BE2C (cell line): ENCODE measurements around the gene ECI2.
"Not testable (repeated sequence)": the region's sequence is repeated elsewhere in the genome, so short reads cannot be mapped to it uniquely, and the experiment has no call there.

Source experiments
- DNase-seq: peaks from one replicate; pipeline ENCODE4 v3.0.0-alpha.2; 2020
- H3K27me3 ChIP-seq: fragments of 250-450 bp; sonication (Bioruptor Pico); 2 replicates; pipeline ENCODE4 v1.5.1; 2020; ENCODE audit warnings: mild to moderate bottlenecking
- H3K36me3 ChIP-seq: fragments of 250-450 bp; sonication (Bioruptor Pico); 2 replicates; pipeline ENCODE4 v1.5.1; 2020; ENCODE audit warnings: mild to moderate bottlenecking
- H3K4me1 ChIP-seq: fragments of 250-450 bp; sonication (Bioruptor Pico); 2 replicates; pipeline ENCODE4 v1.5.1; 2020
- H3K4me3 ChIP-seq: 2 replicates; pipeline ENCODE4 v1.5.1; 2011; ENCODE audit warnings: low read depth, low read length
- H3K9me3 ChIP-seq: fragments of 250-450 bp; sonication (Bioruptor Pico); 2 replicates; pipeline ENCODE4 v1.5.1; 2020
- TF ChIP-seq, protein P1 (sequence below): IDR thresholded peaks from 2 replicates; pipeline ENCODE4 v1.5.1; 2012; ENCODE audit warnings: mild to moderate bottlenecking, low read depth, low read length

ECI2 gene

DNA sequence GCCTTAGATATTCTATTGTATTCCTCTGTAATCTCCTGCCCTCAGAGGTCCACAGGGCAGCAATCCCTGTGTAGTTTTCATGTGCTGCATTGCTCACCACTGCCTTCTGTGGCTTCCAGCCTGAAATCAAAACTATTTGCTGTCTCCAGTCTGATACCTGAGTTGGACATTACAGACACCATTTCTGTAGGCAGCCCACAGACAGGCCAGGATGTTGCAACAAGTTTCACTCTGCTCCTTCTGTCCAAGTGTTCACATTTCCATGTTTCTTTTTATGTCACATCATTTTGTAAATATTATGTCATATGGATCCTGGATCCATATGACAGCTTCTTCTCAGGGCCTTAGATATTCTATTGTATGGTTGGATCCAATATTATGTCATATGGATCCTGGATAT lies 21.7 kb downstream of the ECI2 start:
- TF ChIP-seq, protein P1, sequence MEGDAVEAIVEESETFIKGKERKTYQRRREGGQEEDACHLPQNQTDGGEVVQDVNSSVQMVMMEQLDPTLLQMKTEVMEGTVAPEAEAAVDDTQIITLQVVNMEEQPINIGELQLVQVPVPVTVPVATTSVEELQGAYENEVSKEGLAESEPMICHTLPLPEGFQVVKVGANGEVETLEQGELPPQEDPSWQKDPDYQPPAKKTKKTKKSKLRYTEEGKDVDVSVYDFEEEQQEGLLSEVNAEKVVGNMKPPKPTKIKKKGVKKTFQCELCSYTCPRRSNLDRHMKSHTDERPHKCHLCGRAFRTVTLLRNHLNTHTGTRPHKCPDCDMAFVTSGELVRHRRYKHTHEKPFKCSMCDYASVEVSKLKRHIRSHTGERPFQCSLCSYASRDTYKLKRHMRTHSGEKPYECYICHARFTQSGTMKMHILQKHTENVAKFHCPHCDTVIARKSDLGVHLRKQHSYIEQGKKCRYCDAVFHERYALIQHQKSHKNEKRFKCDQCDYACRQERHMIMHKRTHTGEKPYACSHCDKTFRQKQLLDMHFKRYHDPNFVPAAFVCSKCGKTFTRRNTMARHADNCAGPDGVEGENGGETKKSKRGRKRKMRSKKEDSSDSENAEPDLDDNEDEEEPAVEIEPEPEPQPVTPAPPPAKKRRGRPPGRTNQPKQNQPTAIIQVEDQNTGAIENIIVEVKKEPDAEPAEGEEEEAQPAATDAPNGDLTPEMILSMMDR = no peak
- DNase-seq = no peak
- peaks cover 13% of the 10 kb centered on the region for H3K27me3 ChIP-seq
- no peaks in the 10 kb centered on the region for H3K4me1 ChIP-seq
- no peaks in the 10 kb centered on the region for H3K36me3 ChIP-seq
- no peaks in the 10 kb centered on the region for H3K9me3 ChIP-seq
- no peak overlapping the region for H3K4me3 ChIP-seq

DNA sequence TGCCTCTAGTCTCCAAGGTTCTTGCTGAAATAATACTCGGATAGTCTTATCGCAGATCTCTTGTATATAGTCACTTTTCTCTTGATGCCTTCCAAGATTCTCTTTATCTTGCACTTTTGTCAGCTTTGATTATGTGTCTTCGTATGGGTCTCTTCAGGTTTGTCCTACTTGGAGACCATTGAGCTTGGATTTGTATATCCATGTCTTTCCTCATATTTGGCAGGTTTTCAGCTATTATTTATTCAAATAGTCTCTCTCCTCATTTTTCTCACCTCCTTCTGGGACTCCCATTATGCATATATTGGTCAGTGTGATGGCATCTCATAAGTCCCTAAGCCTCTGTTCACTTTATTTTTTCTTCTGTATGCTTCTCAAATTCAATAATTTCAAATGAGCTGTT lies 23.0 kb downstream of the ECI2 start:
- Histone ChIP-seq H3K36me3 (no peaks in the 10 kb centered on the region), H3K4me1 (no peaks in the 10 kb centered on the region), H3K27me3 (peaks cover 26% of the 10 kb centered on the region), H3K4me3 (no peak overlapping the region), H3K9me3 (no peaks in the 10 kb centered on the region)
- TF ChIP-seq, protein P1 = no peak
- no peak for DNase-seq

DNA sequence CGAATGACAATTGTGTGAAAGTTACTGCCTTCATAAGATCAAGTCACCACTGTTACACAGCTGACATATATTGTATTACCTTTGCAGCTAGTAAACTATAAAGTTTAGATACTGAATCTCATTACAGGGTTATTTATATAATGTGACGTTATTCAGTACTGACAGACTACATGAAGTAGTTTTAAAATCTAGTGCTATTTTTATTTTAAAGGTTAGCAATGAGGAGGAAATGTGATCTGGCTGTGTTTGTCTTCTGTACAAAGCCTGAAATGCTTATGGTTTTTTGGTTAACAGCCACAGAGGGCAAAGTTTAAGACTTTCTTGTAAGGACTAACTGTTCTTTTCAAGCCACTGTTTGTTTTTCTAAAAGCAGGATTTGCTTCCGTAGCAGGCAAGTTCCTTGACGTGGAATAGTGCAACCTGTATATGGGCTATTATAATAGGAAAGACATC lies 26.0 kb downstream of the ECI2 start:
- not testable (repeated sequence) for H3K36me3 ChIP-seq, H3K4me3 ChIP-seq, H3K4me1 ChIP-seq, H3K9me3 ChIP-seq, DNase-seq
- H3K27me3 ChIP-seq = peaks cover 26% of the 10 kb centered on the region

DNA sequence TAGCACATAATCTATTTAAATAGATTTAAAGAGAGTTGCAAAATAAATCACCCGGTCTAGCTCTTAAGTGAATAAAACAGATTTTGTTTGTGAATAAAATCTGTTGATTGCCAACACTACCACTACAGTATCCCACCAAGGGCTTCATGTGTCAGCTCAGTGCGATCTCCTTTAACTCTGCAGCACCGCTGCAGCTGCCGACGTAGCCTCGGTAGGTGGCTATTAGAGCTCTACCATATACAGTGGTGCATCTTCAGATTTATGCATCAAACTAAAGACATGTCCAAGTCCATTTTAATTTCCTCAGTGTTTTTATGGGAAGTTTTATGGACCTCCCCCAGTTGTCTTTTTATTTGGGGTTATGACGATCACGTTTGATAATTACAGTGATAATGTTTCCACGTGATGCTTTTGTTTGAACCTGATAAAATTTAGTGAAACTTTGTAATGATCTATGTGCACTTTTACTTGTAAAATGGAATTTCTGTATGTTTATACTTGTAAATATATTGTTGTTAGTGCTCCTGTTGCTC lies 26.7 kb downstream of the ECI2 start:
- H3K4me1 ChIP-seq = no peaks in the 10 kb centered on the region
- H3K4me3 ChIP-seq = no peak overlapping the region
- TF ChIP-seq, protein P1 = no peak
- DNase-seq = no peak
- H3K36me3 ChIP-seq = no peaks in the 10 kb centered on the region
- H3K27me3 ChIP-seq = peaks cover 26% of the 10 kb centered on the region
- no peaks in the 10 kb centered on the region for H3K9me3 ChIP-seq

DNA sequence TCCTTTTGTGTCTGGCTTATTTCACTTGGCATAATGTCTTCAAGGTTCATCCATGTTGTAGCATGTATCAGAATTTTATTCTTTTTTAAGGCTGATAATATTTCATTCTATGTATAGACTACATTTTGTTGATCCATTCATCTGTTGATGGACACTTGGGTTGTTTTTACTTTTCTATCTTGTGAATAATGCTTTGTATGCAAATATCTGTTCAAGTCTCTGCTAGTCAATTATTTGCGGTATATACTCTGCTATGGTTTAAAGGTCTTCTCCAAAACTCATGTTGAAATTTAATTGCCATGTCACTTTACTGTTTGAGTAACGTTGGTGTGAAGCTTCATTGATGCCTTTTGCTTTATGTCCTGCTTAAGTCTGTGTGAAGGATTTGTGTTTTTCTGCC lies 27.5 kb downstream of the ECI2 start:
- no peaks in the 10 kb centered on the region for H3K36me3 ChIP-seq
- no peak overlapping the region for H3K4me3 ChIP-seq
- H3K4me1 ChIP-seq = no peaks in the 10 kb centered on the region
- H3K9me3 ChIP-seq = no peaks in the 10 kb centered on the region
- no peak for DNase-seq
- TF ChIP-seq, protein P1 = no peak
- peaks cover 26% of the 10 kb centered on the region for H3K27me3 ChIP-seq

DNA sequence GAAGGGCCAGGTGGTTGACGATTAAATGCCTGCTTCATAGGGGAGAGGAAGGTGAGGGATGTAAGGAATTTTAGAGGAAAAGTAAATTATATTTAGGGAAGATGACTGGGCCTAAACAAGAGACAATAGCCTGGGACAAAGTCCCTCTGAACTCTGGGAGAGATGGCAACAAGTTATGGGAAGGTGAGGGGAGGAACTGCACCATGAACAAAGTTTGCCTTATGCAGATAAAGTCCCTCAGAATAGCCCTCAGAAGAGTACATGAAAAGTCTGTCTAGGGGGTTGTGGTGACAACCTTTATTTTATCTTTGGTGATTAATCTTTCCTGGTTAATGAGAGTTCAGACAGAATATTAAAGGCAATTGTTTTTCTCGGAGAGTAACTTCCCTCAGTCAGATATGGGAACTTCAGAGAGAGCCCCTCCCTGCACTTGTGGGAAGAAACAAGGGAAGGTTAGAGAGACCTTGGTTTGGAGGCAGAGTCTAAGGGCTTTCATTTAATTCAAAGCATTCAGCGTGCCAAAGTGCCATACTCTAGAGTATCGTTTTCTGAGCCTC lies 29.3 kb downstream of the ECI2 start:
- Histone ChIP-seq H3K9me3 (no peaks in the 10 kb centered on the region), H3K36me3 (no peaks in the 10 kb centered on the region), H3K4me1 (no peaks in the 10 kb centered on the region), H3K4me3 (no peak overlapping the region), H3K27me3 (peaks cover 20% of the 10 kb centered on the region)
- TF ChIP-seq, protein P1 = no peak
- DNase-seq = no peak
